GM19468 (cell line): ENCODE measurements around the gene ZFP36L2.

ENCODE experiments used
- ATAC-seq: cut with Tn5 transposase; IDR thresholded peaks from one replicate; pipeline ENCODE4 v1.9.1; 2021; ENCODE audit warnings: mild to moderate bottlenecking, moderate library complexity, moderate number of reproducible peaks; ENCODE audit not compliant: unreplicated experiment; ENCODE audit errors: extremely low read depth

The ZFP36L2 gene

GRCh38 chr2:43224571-43225092 is 1.8 kb downstream of the ZFP36L2 start:
- no peak for ATAC-seq

- ATAC-seq = no peak
These were observed 2.3 kb downstream of the ZFP36L2 start for GRCh38 chr2:43224131-43224570.

- no peak for ATAC-seq
These were observed 2.8 kb downstream of the ZFP36L2 start for GRCh38 chr2:43223521-43224001.

GRCh38 chr2:43222475-43223309 is 3.7 kb downstream of the ZFP36L2 start:
- no peak for ATAC-seq

- no peak for ATAC-seq
These were observed 4.5 kb downstream of the ZFP36L2 start for GRCh38 chr2:43221763-43222474.

- ATAC-seq = no peak
These were observed 5.2 kb downstream of the ZFP36L2 start for GRCh38 chr2:43221124-43221762.

- ATAC-seq = no peak
These were observed 5.7 kb downstream of the ZFP36L2 start for GRCh38 chr2:43220760-43221123.

- ATAC-seq = no peak
These were observed 6.1 kb downstream of the ZFP36L2 start for GRCh38 chr2:43220229-43220751.

- peak; percentile 58 for ATAC-seq
These were observed 6.8 kb downstream of the ZFP36L2 start for GRCh38 chr2:43219383-43220228.

- ATAC-seq = no peak
These were observed 7.6 kb downstream of the ZFP36L2 start for GRCh38 chr2:43218702-43219382.

- ATAC-seq = no peak
These were observed 8.2 kb downstream of the ZFP36L2 start for GRCh38 chr2:43218155-43218701.

GRCh38 chr2:43217228-43218154 is 8.9 kb downstream of the ZFP36L2 start:
- no peak for ATAC-seq

- ATAC-seq = no peak
These were observed 9.8 kb downstream of the ZFP36L2 start for GRCh38 chr2:43216629-43217028.

- no peak for ATAC-seq
These were observed 10.6 kb downstream of the ZFP36L2 start for GRCh38 chr2:43215673-43216255.

- no peak for ATAC-seq
These were observed 12.2 kb downstream of the ZFP36L2 start for GRCh38 chr2:43214253-43214652.

GRCh38 chr2:43212931-43213330 is 13.5 kb downstream of the ZFP36L2 start:
- no peak for ATAC-seq

- no peak for ATAC-seq
These were observed 14.1 kb downstream of the ZFP36L2 start for GRCh38 chr2:43212216-43212835.
